ENCODE results near the gene ASPM.

The ASPM gene

GRCh38 chr1:197146101-197147095 lies at the start of gene ASPM:
Gene ASPM (minus strand): TSS chr1:197146669. CDS start chr1:197146437, 232 bp downstream.
- in situ Hi-C loops (cut with MboI; ENCODE audit: low pct_unique_long_range_greater_than_20kb, low sequenced_read_pairs) = no loop called here
- DNase-seq = peak; percentile 97

DNA sequence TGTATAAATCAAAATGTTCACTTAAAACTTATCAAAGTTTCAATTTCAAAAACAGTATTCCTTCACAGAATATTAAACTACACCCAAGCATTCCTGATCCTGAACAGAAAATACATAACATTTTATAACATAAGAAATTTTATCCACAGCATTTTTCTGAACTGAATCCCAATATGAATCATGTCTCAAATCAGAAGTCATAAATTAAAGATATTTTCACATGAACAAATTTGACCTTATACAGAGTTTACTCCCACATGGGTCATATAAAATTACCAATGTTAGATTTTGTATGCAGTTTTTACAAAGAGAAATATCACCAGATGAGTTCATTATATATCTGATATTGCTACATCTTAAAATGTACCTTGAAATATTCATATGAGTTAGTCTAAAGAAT lies 48.6 kb upstream of the ASPM start:
- DNase-seq = no peak
- in situ Hi-C loops (cut with MboI; ENCODE audit: low pct_unique_long_range_greater_than_20kb, low sequenced_read_pairs) = no loop called here

DNA sequence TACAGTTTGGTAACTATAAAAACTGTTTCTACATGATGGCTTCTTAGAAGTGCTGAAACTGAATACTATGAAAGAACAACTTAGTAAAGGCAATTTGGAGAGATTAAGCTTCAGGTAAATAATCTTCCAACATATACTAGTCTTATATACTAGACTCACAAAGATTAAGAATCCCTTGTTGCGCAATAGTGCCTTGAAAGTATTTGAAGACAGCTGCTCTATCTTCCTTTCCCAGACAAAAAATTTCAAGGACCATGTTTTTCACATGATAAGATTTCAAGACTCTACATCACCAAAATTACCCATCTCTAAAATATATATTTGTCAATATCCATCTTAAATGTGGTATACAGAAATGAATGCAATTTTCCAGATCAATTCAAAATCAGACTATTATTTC lies 37.7 kb upstream of the ASPM start:
- in situ Hi-C loops (cut with MboI; ENCODE audit: low pct_unique_long_range_greater_than_20kb, low sequenced_read_pairs) = no loop called here

DNA sequence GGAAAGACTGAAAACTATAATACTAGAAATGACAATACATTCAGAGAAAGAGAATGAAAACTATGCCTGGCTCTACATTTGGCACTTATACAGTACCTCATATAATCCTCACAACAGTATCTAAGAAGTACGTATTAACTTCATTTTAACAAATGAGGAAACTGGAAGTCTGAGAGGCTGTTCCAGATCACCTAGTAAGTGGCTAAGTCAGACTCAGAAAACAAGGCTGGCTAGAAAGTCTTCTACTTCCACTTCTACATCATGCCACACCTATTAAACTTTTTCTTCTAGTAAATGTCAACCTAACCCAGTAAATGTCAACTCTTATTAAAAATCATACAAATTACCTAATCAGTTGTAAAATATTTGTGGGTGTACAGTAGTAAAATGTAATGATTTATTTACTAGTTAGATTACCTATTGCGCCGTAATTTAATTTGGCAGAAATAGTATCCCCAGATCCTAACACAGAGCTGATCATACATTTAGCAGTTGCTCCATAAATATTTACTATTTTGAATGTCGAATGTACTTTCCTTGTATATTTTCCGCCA lies 36.8 kb upstream of the ASPM start:
- DNase-seq = no peak
- in situ Hi-C loops (cut with MboI; ENCODE audit: low pct_unique_long_range_greater_than_20kb, low sequenced_read_pairs) = no loop called here

More for the DNA sequence above, 37.7 kb upstream of the ASPM start:
- DNase-seq = no peak

GRCh38 chr1:197182716-197183115 lies 36.2 kb upstream of the ASPM start:
- in situ Hi-C loops (cut with MboI; ENCODE audit: low pct_unique_long_range_greater_than_20kb, low sequenced_read_pairs) = no loop called here
- no peak for DNase-seq

DNA sequence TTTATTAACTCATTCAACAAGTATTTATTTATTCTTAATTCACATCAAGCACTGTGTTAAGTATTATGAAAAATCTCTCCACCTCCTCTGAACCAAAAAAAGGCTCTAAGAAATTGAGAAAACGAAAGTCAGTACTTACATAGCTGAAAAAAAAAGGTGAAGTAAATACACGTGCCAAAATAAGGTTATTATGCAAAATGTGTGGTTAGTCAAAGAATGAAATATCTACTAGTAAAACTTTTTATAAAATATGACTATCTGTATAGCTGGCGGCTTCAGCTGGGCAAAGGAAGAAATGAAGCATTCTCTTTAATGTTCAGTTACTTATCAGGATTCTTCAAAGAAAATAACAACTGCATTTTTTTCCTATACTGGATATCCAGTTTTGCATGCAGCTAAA lies 35.5 kb upstream of the ASPM start:
- no peak for DNase-seq
- in situ Hi-C loops (cut with MboI; ENCODE audit: low pct_unique_long_range_greater_than_20kb, low sequenced_read_pairs) = no loop called here

GRCh38 chr1:197180252-197180878 lies 33.9 kb upstream of the ASPM start:
- DNase-seq = peak; percentile 71
- in situ Hi-C loops (cut with MboI; ENCODE audit: low pct_unique_long_range_greater_than_20kb, low sequenced_read_pairs) = no loop called here

DNA sequence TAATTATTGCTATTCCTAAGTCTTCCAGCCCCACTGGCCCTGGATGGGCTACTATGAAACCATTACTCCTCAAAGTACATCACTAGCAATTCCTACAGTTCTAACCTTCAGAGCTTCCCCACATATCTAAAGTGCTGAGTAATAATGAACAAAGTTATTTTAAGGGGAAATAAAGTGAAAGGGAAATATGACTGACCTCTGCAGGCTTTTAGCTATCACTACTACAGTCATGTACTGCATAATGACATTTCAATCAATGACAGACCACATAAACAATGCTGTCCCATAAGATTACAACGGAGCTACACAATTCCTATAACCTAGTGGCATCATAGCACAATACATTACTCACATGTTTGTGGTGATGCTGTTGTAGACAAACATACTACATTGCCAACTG lies 32.5 kb upstream of the ASPM start:
- DNase-seq = no peak
- in situ Hi-C loops (cut with MboI; ENCODE audit: low pct_unique_long_range_greater_than_20kb, low sequenced_read_pairs) = no loop called here

GRCh38 chr1:197174818-197175217 lies 28.3 kb upstream of the ASPM start:
- in situ Hi-C loops (cut with MboI; ENCODE audit: low pct_unique_long_range_greater_than_20kb, low sequenced_read_pairs) = no loop called here
- DNase-seq = no peak

GRCh38 chr1:197173571-197174507 lies 27.4 kb upstream of the ASPM start:
- in situ Hi-C loops (cut with MboI; ENCODE audit: low pct_unique_long_range_greater_than_20kb, low sequenced_read_pairs) = no loop called here
- no peak for DNase-seq

- no peak for DNase-seq
- in situ Hi-C loops (cut with MboI; ENCODE audit: low pct_unique_long_range_greater_than_20kb, low sequenced_read_pairs) = no loop called here
Measured at GRCh38 chr1:197171531-197171930, 25.1 kb upstream of the ASPM start.

DNA sequence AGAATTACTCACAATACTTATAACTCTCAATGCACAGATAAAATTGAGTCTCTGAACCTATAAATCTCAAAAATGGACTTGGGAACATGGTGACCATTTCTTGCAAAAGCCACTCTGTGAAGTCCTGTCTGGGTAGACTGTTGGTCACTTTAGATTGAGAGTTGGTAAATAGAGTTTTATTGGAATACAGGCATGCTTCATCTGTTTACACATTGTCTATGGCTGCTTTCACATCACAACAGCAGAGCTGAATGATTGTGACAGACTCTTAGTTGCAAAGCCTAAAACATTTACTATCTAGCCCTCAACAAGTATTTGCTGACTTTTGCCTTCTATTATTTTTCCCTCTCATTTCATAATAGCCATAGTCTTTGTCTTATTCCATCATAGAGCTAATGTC lies 24.1 kb upstream of the ASPM start:
- DNase-seq = no peak
- in situ Hi-C loops (cut with MboI; ENCODE audit: low pct_unique_long_range_greater_than_20kb, low sequenced_read_pairs) = no loop called here

GRCh38 chr1:197159461-197159860 lies 13.0 kb upstream of the ASPM start:
- in situ Hi-C loops (cut with MboI; ENCODE audit: low pct_unique_long_range_greater_than_20kb, low sequenced_read_pairs) = no loop called here
- DNase-seq = no peak

DNA sequence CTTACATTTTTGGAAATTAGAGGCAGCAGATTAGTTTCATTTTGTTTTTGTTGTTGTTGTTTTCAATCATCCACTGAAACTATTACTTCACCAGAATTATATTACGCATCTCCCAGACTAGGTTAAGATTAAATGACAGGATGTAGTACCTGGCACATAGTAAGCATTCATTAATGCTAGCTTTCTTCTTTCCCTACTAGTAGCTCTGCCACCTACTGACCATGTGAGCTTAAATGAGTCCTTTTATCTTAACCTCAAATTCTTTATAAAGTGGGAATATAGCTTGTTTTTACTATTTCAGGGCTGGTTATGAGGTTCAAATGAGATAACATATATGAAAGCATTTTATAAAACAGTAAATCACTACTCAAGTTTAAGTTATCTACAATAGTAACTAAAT lies 10.2 kb upstream of the ASPM start:
- in situ Hi-C loops (cut with MboI; ENCODE audit: low pct_unique_long_range_greater_than_20kb, low sequenced_read_pairs) = no loop called here
- DNase-seq = no peak

DNA sequence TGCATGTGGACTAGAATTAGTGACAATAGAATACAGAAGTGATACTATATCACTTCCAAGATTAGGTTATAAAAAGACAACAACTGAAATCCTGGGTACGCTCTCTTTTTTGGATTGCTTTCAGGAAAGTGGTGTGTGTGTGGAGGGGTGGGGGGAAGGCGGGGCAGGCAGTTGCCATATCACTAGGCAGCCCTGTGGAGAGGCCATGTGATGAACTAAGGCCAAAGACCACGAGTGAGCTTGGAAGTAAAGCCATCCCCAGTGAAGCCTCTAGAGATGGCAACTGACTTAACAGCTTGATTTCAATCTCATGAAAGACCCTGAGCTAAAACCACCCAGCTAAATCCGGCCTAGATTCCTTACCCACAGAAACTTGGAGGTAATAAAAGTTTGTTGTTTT lies 6.2 kb upstream of the ASPM start:
- in situ Hi-C loops (cut with MboI; ENCODE audit: low pct_unique_long_range_greater_than_20kb, low sequenced_read_pairs) = no loop called here
- no peak for DNase-seq

GRCh38 chr1:197151185-197151584 lies 4.7 kb upstream of the ASPM start:
- DNase-seq = no peak
- in situ Hi-C loops (cut with MboI; ENCODE audit: low pct_unique_long_range_greater_than_20kb, low sequenced_read_pairs) = no loop called here

- in situ Hi-C loops (cut with MboI; ENCODE audit: low pct_unique_long_range_greater_than_20kb, low sequenced_read_pairs) = no loop called here
- no peak for DNase-seq
Measured at GRCh38 chr1:197150336-197151005, 4.0 kb upstream of the ASPM start.

GRCh38 chr1:197149340-197149739 lies 2.9 kb upstream of the ASPM start:
- in situ Hi-C loops (cut with MboI; ENCODE audit: low pct_unique_long_range_greater_than_20kb, low sequenced_read_pairs) = no loop called here
- no peak for DNase-seq

Data from KBM-7 (cell line).